ENCODE measurements around the gene NES.

NES gene

GRCh38 chr1:156676820-156677615, at the start of gene NES:
Gene NES (minus strand): TSS chr1:156677407. CDS start chr1:156677264, 143 bp downstream.
- H3K4me3 ChIP-seq (ENCODE audit: low read depth, low read length) = peak within 1 kb of the TSS; percentile 78
- H3K4me1 ChIP-seq (ENCODE audit: control insufficient read depth, insufficient read depth, low read length) = peaks cover 24% of the 10 kb centered on the region
- H3K9me3 ChIP-seq (ENCODE audit: control insufficient read depth, insufficient read depth, low read length) = no peaks in the 10 kb centered on the region
- H3K27me3 ChIP-seq (ENCODE audit: control insufficient read depth, insufficient read depth, low read length) = peaks cover 7% of the 10 kb centered on the region
- peak within 1 kb of the TSS; percentile 76 for H3K9ac ChIP-seq (ENCODE audit: low read depth, low read length)
- peaks cover 20% of the 10 kb centered on the region for H3K36me3 ChIP-seq (ENCODE audit: control insufficient read depth, insufficient read depth, low read length)

DNA sequence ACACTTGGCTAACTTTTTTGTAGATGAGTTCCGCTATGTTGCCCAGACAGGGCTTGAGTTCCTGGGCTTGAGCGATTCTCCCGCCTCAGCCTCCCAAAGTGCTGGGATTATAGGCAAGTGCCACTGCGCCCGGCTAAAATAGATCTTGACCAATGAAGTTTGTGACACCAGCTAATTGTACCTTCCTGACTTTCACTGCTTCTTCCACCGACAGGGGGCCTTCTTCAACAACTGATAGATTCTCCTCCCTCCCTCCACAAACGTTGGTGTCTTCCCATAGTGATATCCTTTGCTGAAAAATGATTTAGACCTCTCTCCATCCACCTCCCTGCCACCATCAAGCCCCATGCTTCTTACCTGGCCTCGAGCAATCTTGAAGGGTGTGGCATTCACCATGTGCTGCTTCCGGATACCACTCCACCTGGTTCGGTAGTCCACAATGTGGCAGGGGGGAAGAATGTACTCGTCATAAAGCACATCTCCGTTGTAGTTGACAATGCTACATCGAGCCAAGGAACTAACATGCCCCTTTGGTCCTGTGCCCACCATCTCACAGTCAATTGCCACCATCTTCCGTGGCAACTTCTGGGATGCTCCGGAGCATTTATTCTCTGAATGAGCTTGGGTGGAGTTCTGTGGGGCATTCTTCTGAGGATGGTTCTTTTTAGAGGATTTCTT, 49.5 kb upstream of the NES start:
- H3K9ac ChIP-seq (ENCODE audit: low read depth, low read length) = no peak overlapping the region
- no peaks in the 10 kb centered on the region for H3K27me3 ChIP-seq (ENCODE audit: control insufficient read depth, insufficient read depth, low read length)
- H3K36me3 ChIP-seq (ENCODE audit: control insufficient read depth, insufficient read depth, low read length) = peaks cover 26% of the 10 kb centered on the region
- H3K4me3 ChIP-seq (ENCODE audit: low read depth, low read length) = peak overlapping the region; percentile 99
- H3K4me1 ChIP-seq (ENCODE audit: control insufficient read depth, insufficient read depth, low read length) = peaks cover 21% of the 10 kb centered on the region
- no peaks in the 10 kb centered on the region for H3K9me3 ChIP-seq (ENCODE audit: control insufficient read depth, insufficient read depth, low read length)

- Histone ChIP-seq H3K4me1 (ENCODE audit: control insufficient read depth, insufficient read depth, low read length) (peaks cover 21% of the 10 kb centered on the region), H3K36me3 (ENCODE audit: control insufficient read depth, insufficient read depth, low read length) (peaks cover 32% of the 10 kb centered on the region), H3K27me3 (ENCODE audit: control insufficient read depth, insufficient read depth, low read length) (no peaks in the 10 kb centered on the region), H3K9ac (ENCODE audit: low read depth, low read length) (peak overlapping the region; percentile 32), H3K4me3 (ENCODE audit: low read depth, low read length) (peak overlapping the region; percentile 99), H3K9me3 (ENCODE audit: control insufficient read depth, insufficient read depth, low read length) (no peaks in the 10 kb centered on the region)
Observed at GRCh38 chr1:156725683-156726280, 48.6 kb upstream of the NES start.

- peaks cover 9% of the 10 kb centered on the region for H3K4me1 ChIP-seq (ENCODE audit: control insufficient read depth, insufficient read depth, low read length)
- H3K36me3 ChIP-seq (ENCODE audit: control insufficient read depth, insufficient read depth, low read length) = peaks cover 32% of the 10 kb centered on the region
- no peak overlapping the region for H3K4me3 ChIP-seq (ENCODE audit: low read depth, low read length)
- no peak overlapping the region for H3K9ac ChIP-seq (ENCODE audit: low read depth, low read length)
- no peaks in the 10 kb centered on the region for H3K27me3 ChIP-seq (ENCODE audit: control insufficient read depth, insufficient read depth, low read length)
- H3K9me3 ChIP-seq (ENCODE audit: control insufficient read depth, insufficient read depth, low read length) = no peaks in the 10 kb centered on the region
Observed at GRCh38 chr1:156721535-156721934, 44.3 kb upstream of the NES start.

DNA sequence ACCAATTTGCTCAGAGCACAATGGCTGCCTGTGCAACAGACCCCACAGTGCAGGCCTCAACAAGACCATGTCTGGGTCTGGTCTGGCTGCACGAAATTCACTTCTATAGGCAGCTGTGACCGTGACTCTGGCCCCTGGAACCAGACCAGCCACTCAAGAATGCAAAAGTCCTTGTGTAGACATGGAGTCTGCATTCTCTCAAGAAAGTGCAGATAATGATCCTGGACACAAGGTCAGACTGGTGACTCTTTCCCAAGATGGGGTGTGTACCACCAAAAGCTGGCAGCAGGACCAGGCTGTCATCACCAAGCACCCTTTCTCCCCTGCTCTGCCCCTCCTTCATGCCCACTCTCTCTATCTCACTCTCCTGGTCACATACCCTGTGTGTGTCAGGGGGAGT, 43.9 kb upstream of the NES start:
- no peak overlapping the region for H3K4me3 ChIP-seq (ENCODE audit: low read depth, low read length)
- H3K36me3 ChIP-seq (ENCODE audit: control insufficient read depth, insufficient read depth, low read length) = peaks cover 32% of the 10 kb centered on the region
- H3K9ac ChIP-seq (ENCODE audit: low read depth, low read length) = no peak overlapping the region
- peaks cover 9% of the 10 kb centered on the region for H3K4me1 ChIP-seq (ENCODE audit: control insufficient read depth, insufficient read depth, low read length)
- no peaks in the 10 kb centered on the region for H3K27me3 ChIP-seq (ENCODE audit: control insufficient read depth, insufficient read depth, low read length)
- no peaks in the 10 kb centered on the region for H3K9me3 ChIP-seq (ENCODE audit: control insufficient read depth, insufficient read depth, low read length)

- Histone ChIP-seq H3K9me3 (ENCODE audit: control insufficient read depth, insufficient read depth, low read length) (no peaks in the 10 kb centered on the region), H3K4me3 (ENCODE audit: low read depth, low read length) (no peak overlapping the region), H3K27me3 (ENCODE audit: control insufficient read depth, insufficient read depth, low read length) (no peaks in the 10 kb centered on the region), H3K36me3 (ENCODE audit: control insufficient read depth, insufficient read depth, low read length) (peaks cover 11% of the 10 kb centered on the region), H3K4me1 (ENCODE audit: control insufficient read depth, insufficient read depth, low read length) (peaks cover 3% of the 10 kb centered on the region), H3K9ac (ENCODE audit: low read depth, low read length) (no peak overlapping the region)
Observed at GRCh38 chr1:156717351-156717750, 40.1 kb upstream of the NES start.

GRCh38 chr1:156714830-156715229, 37.6 kb upstream of the NES start:
- Histone ChIP-seq H3K9ac (ENCODE audit: low read depth, low read length) (no peak overlapping the region), H3K36me3 (ENCODE audit: control insufficient read depth, insufficient read depth, low read length) (no peaks in the 10 kb centered on the region), H3K4me3 (ENCODE audit: low read depth, low read length) (no peak overlapping the region), H3K4me1 (ENCODE audit: control insufficient read depth, insufficient read depth, low read length) (peaks cover 13% of the 10 kb centered on the region), H3K27me3 (ENCODE audit: control insufficient read depth, insufficient read depth, low read length) (no peaks in the 10 kb centered on the region), H3K9me3 (ENCODE audit: control insufficient read depth, insufficient read depth, low read length) (no peaks in the 10 kb centered on the region)

DNA sequence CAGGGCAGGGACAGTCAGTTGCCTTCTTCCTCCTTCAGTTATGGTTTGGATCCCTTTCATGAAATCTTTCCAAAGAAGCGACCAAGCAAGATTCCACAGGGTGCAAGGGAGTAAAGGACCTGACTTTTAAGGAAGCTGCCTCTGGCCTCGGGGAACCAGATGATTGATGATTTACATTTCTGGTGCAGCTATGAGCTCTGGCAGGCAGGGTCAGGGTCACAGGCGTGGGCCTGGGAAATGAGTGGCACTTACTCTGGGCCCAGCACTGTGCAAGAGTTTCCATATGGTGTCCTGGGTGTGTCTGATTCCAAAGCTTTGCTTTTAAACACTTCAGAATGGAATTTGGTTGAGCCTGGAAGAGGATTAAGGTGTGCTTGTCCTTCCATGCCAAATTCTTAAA, 35.4 kb upstream of the NES start:
- Histone ChIP-seq H3K4me1 (ENCODE audit: control insufficient read depth, insufficient read depth, low read length) (peaks cover 32% of the 10 kb centered on the region), H3K36me3 (ENCODE audit: control insufficient read depth, insufficient read depth, low read length) (no peaks in the 10 kb centered on the region), H3K4me3 (ENCODE audit: low read depth, low read length) (no peak overlapping the region), H3K9ac (ENCODE audit: low read depth, low read length) (no peak overlapping the region), H3K27me3 (ENCODE audit: control insufficient read depth, insufficient read depth, low read length) (no peaks in the 10 kb centered on the region), H3K9me3 (ENCODE audit: control insufficient read depth, insufficient read depth, low read length) (no peaks in the 10 kb centered on the region)

DNA sequence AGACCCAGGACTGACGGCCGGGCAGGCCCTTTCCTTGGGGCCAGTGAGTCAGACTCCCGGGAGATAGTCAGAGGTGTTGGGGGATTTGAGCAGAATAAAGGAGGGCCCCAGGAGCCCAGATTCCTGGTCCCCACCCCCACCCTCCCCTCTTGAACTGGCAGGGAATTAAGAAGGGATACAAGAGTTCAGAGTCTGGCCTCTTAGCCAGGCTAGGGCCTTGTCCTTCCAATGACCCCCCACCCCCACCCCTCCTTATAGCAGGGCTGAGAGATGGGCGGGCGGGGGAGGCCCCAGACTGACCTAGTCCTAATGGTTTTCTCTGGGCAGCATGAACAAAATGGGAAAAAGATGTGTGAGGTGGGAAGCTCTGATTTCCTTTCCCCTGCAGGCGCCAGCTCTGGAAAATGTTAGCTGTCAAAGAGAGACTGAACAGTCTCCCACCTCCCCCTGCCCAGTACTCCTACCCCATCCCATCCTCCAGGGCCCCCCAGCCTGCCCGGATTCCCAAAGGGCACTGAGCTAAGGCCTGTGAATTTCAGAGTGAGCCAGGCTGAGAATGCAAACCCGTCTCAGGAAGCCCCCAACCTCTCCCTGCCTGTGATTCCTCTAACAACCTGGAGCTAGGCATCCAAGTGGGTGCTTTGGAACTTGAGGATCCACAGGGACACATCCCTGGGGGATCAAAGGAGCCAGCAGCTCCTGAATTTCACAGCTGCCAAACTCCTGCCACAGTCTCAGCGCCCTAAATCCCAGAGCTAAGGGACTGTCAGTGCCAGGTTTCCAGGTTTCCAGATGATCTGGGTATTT, 34.0 kb upstream of the NES start:
- no peak overlapping the region for H3K9ac ChIP-seq (ENCODE audit: low read depth, low read length)
- peaks cover 29% of the 10 kb centered on the region for H3K4me1 ChIP-seq (ENCODE audit: control insufficient read depth, insufficient read depth, low read length)
- no peak overlapping the region for H3K4me3 ChIP-seq (ENCODE audit: low read depth, low read length)
- H3K9me3 ChIP-seq (ENCODE audit: control insufficient read depth, insufficient read depth, low read length) = no peaks in the 10 kb centered on the region
- no peaks in the 10 kb centered on the region for H3K36me3 ChIP-seq (ENCODE audit: control insufficient read depth, insufficient read depth, low read length)
- no peaks in the 10 kb centered on the region for H3K27me3 ChIP-seq (ENCODE audit: control insufficient read depth, insufficient read depth, low read length)

DNA sequence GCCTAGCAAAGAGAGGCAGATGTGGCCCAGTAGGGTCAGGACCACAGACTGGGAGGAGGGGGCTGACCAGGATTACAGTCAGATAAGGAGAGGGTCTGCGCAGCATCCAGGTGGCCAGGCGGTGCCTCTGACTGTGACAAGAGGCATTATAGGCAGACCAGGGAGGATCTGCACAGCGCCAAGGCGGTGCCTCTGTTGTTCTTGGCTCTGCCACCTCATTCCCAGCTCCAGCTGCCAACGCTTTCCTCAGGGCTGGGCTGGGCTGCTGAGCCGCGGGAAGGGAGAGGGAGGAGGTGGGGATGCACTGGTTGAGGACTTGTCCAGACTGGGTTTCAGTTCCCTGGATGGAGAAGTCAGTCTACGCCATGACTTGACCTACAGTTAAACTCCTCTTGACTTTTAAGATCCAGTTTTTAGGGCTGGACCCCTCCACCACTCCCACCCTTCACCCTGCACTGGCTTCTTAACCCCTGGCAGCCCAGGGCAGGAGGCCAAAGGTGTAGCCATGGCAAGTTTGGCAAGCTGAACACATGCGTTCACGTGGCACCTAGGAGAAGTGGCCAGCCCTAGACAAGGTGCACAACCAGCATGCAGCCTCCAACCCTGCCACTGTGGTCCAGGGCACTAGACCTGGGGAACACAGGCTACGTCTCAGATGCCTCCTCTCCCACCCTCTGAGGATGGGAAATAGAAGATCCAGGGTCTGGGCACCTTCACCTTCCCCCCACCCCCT, 32.7 kb upstream of the NES start:
- H3K4me1 ChIP-seq (ENCODE audit: control insufficient read depth, insufficient read depth, low read length) = peaks cover 29% of the 10 kb centered on the region
- peak overlapping the region; percentile 4 for H3K4me3 ChIP-seq (ENCODE audit: low read depth, low read length)
- H3K9ac ChIP-seq (ENCODE audit: low read depth, low read length) = peak overlapping the region; percentile 47
- H3K9me3 ChIP-seq (ENCODE audit: control insufficient read depth, insufficient read depth, low read length) = no peaks in the 10 kb centered on the region
- no peaks in the 10 kb centered on the region for H3K27me3 ChIP-seq (ENCODE audit: control insufficient read depth, insufficient read depth, low read length)
- no peaks in the 10 kb centered on the region for H3K36me3 ChIP-seq (ENCODE audit: control insufficient read depth, insufficient read depth, low read length)

GRCh38 chr1:156709031-156709430, 31.8 kb upstream of the NES start:
- Histone ChIP-seq H3K4me3 (ENCODE audit: low read depth, low read length) (peak overlapping the region; percentile 82), H3K36me3 (ENCODE audit: control insufficient read depth, insufficient read depth, low read length) (no peaks in the 10 kb centered on the region), H3K9ac (ENCODE audit: low read depth, low read length) (no peak overlapping the region), H3K9me3 (ENCODE audit: control insufficient read depth, insufficient read depth, low read length) (no peaks in the 10 kb centered on the region), H3K4me1 (ENCODE audit: control insufficient read depth, insufficient read depth, low read length) (peaks cover 30% of the 10 kb centered on the region), H3K27me3 (ENCODE audit: control insufficient read depth, insufficient read depth, low read length) (peaks cover 8% of the 10 kb centered on the region)

Measured in iPS-15b (cell line).